IMR-90 (cell line): ENCODE measurements around the gene PLEKHG5. TPM values are rescaled to one million over a fixed set of nuclear protein-coding genes. Genes with fewer than 3 reads are reported as not detected.

Experiments used
- ATAC-seq: fragments of 200-7000 bp; cut with Tn5 transposase; 2 replicates; pipeline ENCODE4 v1.9.1; 2020; ENCODE audit warnings: low read depth, mild to moderate bottlenecking, moderate library complexity
- BruUV-seq: library from RNA; stranded (reverse); fragments of 400-500 nt; replicated peaks from 2 replicates; lab custom pipeline; 2021; lab: Mats Ljungman, UMichigan
- CTCF ChIA-PET: fragments of 300-600 bp; formaldehyde crosslinking; extraction: SDS; loops from one replicate; lab custom pipeline; 2021; ENCODE audit warnings: antibody characterized with exemption; lab: Yijun Ruan, JAX
- POLR2A ChIA-PET: fragments of 300-600 bp; sonication (Branson Sonifier 250); formaldehyde crosslinking; loops from one replicate; lab custom pipeline; 2022; ENCODE audit warnings: antibody characterized with exemption; ENCODE audit not compliant: unreplicated experiment; lab: Charles Lee
- DNase-seq: peaks from one replicate; pipeline ENCODE4 v3.0.0; 2013
- H2AFZ ChIP-seq: replicated peaks from 2 replicates; pipeline ENCODE3; 2013; ENCODE audit warnings: low read length, mild to moderate bottlenecking; ENCODE audit not compliant: poor library complexity
- H2AK5ac ChIP-seq: 2 replicates; pipeline ENCODE4 v1.6.1; 2013; ENCODE audit warnings: low read depth, low read length, inconsistent platforms
- H2AK9ac ChIP-seq: replicated peaks from 2 replicates; pipeline ENCODE3; 2013; ENCODE audit warnings: mild to moderate bottlenecking, low read depth, low read length, moderate library complexity; ENCODE audit not compliant: poor library complexity
- H2BK120ac ChIP-seq: 2 replicates; pipeline ENCODE4 v1.6.1; 2013; ENCODE audit warnings: low read depth, low read length, inconsistent platforms
- H2BK15ac ChIP-seq: 3 replicates; pipeline ENCODE4 v1.6.1; 2013; ENCODE audit warnings: low read depth, low read length, inconsistent platforms
- H2BK20ac ChIP-seq: 2 replicates; pipeline ENCODE4 v1.6.1; 2013; ENCODE audit warnings: low read depth, mild to moderate bottlenecking, inconsistent platforms, low read length, moderate library complexity
- H2BK5ac ChIP-seq: 2 replicates; pipeline ENCODE4 v1.6.1; 2013; ENCODE audit warnings: mild to moderate bottlenecking, low read depth, low read length, inconsistent platforms; ENCODE audit not compliant: poor library complexity, severe bottlenecking
- H3K14ac ChIP-seq: replicated peaks from 2 replicates; pipeline ENCODE4 v1.6.1; 2013; ENCODE audit warnings: low read depth, low read length, inconsistent platforms
- H3K18ac ChIP-seq: 2 replicates; pipeline ENCODE4 v1.6.1; 2013; ENCODE audit warnings: low read depth, low read length, control low read depth
- H3K23ac ChIP-seq: 2 replicates; pipeline ENCODE4 v1.6.1; 2013; ENCODE audit warnings: low read depth, low read length, inconsistent platforms
- H3K27ac ChIP-seq: 2 replicates; pipeline ENCODE4 v1.5.1; 2013; ENCODE audit warnings: mild to moderate bottlenecking, control low read depth, low read length; ENCODE audit not compliant: insufficient read depth
- H3K27me3 ChIP-seq: 2 replicates; pipeline ENCODE4 v1.6.1; 2013; ENCODE audit warnings: low read length; ENCODE audit not compliant: control insufficient read depth, insufficient read depth
- H3K36me3 ChIP-seq: 2 replicates; pipeline ENCODE4 v1.6.1; 2013; ENCODE audit warnings: low read length, mixed read lengths; ENCODE audit not compliant: control insufficient read depth, insufficient read depth
- H3K4ac ChIP-seq: 2 replicates; pipeline ENCODE4 v1.6.1; 2013; ENCODE audit warnings: low read depth, low read length, inconsistent platforms
- H3K4me1 ChIP-seq: 2 replicates; pipeline ENCODE4 v1.6.1; 2013; ENCODE audit warnings: low read length, mixed read lengths; ENCODE audit not compliant: control insufficient read depth, insufficient read depth
- H3K4me2 ChIP-seq: 2 replicates; pipeline ENCODE4 v1.6.1; 2013; ENCODE audit warnings: low read depth, mild to moderate bottlenecking, control low read depth, low read length, moderate library complexity
- H3K4me3 ChIP-seq: 2 replicates; pipeline ENCODE4 v1.5.1; 2013; ENCODE audit warnings: low read depth, mild to moderate bottlenecking, control low read depth, low read length, moderate library complexity; ENCODE audit not compliant: insufficient read depth
- H3K56ac ChIP-seq: 2 replicates; pipeline ENCODE4 v1.6.1; 2013; ENCODE audit warnings: low read length, inconsistent platforms; ENCODE audit not compliant: insufficient read depth; ENCODE audit errors: extremely low read depth
- H3K79me1 ChIP-seq, 2 experiments: 2 replicates each; pipeline ENCODE4 v1.6.1; 2013; ENCODE audit warnings: low read length in 2 of 2, inconsistent platforms in 1 of 2, low read depth in 1 of 2
- H3K9ac ChIP-seq: 2 replicates; pipeline ENCODE4 v1.6.1; 2013; ENCODE audit warnings: low read depth, low read length, control low read depth
- H3K9me1 ChIP-seq: 2 replicates; pipeline ENCODE4 v1.6.1; 2013; ENCODE audit warnings: low read length, inconsistent platforms; ENCODE audit not compliant: insufficient read depth
- H3K9me3 ChIP-seq: 2 replicates; pipeline ENCODE4 v1.6.1; 2013; ENCODE audit warnings: low read length; ENCODE audit not compliant: control insufficient read depth, insufficient read depth
- H4K20me1 ChIP-seq: 2 replicates; pipeline ENCODE4 v1.6.1; 2013; ENCODE audit warnings: low read length, inconsistent platforms; ENCODE audit not compliant: insufficient read depth
- H4K5ac ChIP-seq: 2 replicates; pipeline ENCODE4 v1.6.1; 2013; ENCODE audit warnings: mild to moderate bottlenecking, low read depth, low read length, control low read depth
- H4K8ac ChIP-seq, 2 experiments: 2 replicates each; pipeline ENCODE4 v1.6.1; 2013; ENCODE audit warnings: low read depth in 2 of 2, low read length in 2 of 2, control low read depth in 1 of 2, inconsistent platforms in 1 of 2
- H4K91ac ChIP-seq: 2 replicates; pipeline ENCODE4 v1.6.1; 2013; ENCODE audit warnings: low read depth, low read length, inconsistent platforms; ENCODE audit not compliant: insufficient read depth
- BHLHE40 ChIP-seq: fragments of 150-350 bp; IDR thresholded peaks from 2 replicates; pipeline ENCODE4 v1.6.1; 2016; ENCODE audit warnings: mild to moderate bottlenecking, low read depth, low read length
- CEBPB ChIP-seq: IDR thresholded peaks from 2 replicates; pipeline ENCODE4 v1.6.1; 2012; ENCODE audit warnings: low read depth, low read length, improper control_type of control experiment
- CHD1 ChIP-seq: IDR thresholded peaks from 2 replicates; pipeline ENCODE4 v1.6.1; 2012; ENCODE audit warnings: low read depth, low read length, improper control_type of control experiment
- MAZ ChIP-seq: IDR thresholded peaks from 2 replicates; pipeline ENCODE4 v1.6.1; 2012; ENCODE audit warnings: low read depth, mild to moderate bottlenecking, low read length, improper control_type of control experiment, moderate library complexity, borderline replicate concordance
- MXI1 ChIP-seq: IDR thresholded peaks from 2 replicates; pipeline ENCODE4 v1.6.1; 2012; ENCODE audit warnings: low read depth, mild to moderate bottlenecking, low read length, moderate library complexity, borderline replicate concordance
- NFE2L2 ChIP-seq: fragments of 150-350 bp; IDR thresholded peaks from 2 replicates; pipeline ENCODE4 v1.6.1; 2016; ENCODE audit warnings: low read depth, mild to moderate bottlenecking, low read length
- POLR2A ChIP-seq: IDR thresholded peaks from 2 replicates; pipeline ENCODE4 v1.6.1; 2012; ENCODE audit warnings: mild to moderate bottlenecking, low read depth, low read length
- RAD21 ChIP-seq: IDR thresholded peaks from 2 replicates; pipeline ENCODE4 v1.6.1; 2012; ENCODE audit warnings: low read length, improper control_type of control experiment
- RCOR1 ChIP-seq: IDR thresholded peaks from 2 replicates; pipeline ENCODE4 v1.6.1; 2012; ENCODE audit warnings: mild to moderate bottlenecking, low read length, improper control_type of control experiment; ENCODE audit not compliant: insufficient replicate concordance
- RFX5 ChIP-seq: IDR thresholded peaks from 2 replicates; pipeline ENCODE4 v1.8.0; 2012; ENCODE audit warnings: low read depth, mild to moderate bottlenecking, low read length, moderate library complexity
- USF2 ChIP-seq: fragments of 150-350 bp; IDR thresholded peaks from 2 replicates; pipeline ENCODE4 v1.6.1; 2017; ENCODE audit warnings: mild to moderate bottlenecking, antibody characterized with exemption, low read length, low read depth
- WGBS, 2 experiments: methylation state at CpG; one replicate each; pipeline versions ENCODE4 v1.1.5 to v1.1.7; 2013; ENCODE audit warnings: missing lambda C conversion rate in 2 of 2; ENCODE audit not compliant: insufficient read length in 1 of 2; ENCODE audit errors: extremely low coverage in 2 of 2; 5-methylcytosine and 5-hydroxymethylcytosine counted together
- dilution Hi-C: fragments of 300-500 bp; cut with HindIII; formaldehyde crosslinking; loops from one replicate; pipeline ENCODE4 v1.14.3; 2018; ENCODE audit warnings: low sequenced_read_pairs; ENCODE audit not compliant: unreplicated experiment
- in situ Hi-C: fragments of 300-500 bp; cut with MboI; formaldehyde crosslinking; loops from 3 replicates; pipeline ENCODE4 v1.14.3; 2019; ENCODE audit warnings: low sequenced_read_pairs, inconsistent platforms, mixed read lengths
- intact Hi-C: fragments of 100-400 bp; cut with micrococcal nuclease; formaldehyde crosslinking; loops from 2 replicates; pipeline ENCODE4 v1.10.0; 2022
- polyA plus RNA-seq, 3 experiments: library from polyadenylated mRNA; depleted of rRNA; stranded (reverse); fragments of >200 nt; gene quantifications; 2 replicates each; pipeline ENCODE4 v1.2.3, GENCODE V29; 2012; ENCODE audit warnings: low replicate concordance in 1 of 3
- total RNA-seq: library from RNA; depleted of rRNA; stranded (reverse); fragments of >200 nt; gene quantifications from 2 replicates; pipeline ENCODE4 v1.2.3, GENCODE V29; 2012
- TF ChIP-seq, protein P1 (sequence below): fragments of 150-350 bp; IDR thresholded peaks from 2 replicates; pipeline ENCODE4 v1.6.1; 2016; ENCODE audit warnings: low read depth, mild to moderate bottlenecking, low read length, moderate library complexity, borderline replicate concordance

PLEKHG5 gene
- total and polyA plus RNA-seq, 2 of the 4 experiments (the other 2 are of a cell fraction) = 4.8 to 11.6 TPM

GRCh38 chr1:6489799-6490180 is 1.7 kb downstream of the PLEKHG5 start (continued):
- no peak for TF ChIP-seq USF2

DNA sequence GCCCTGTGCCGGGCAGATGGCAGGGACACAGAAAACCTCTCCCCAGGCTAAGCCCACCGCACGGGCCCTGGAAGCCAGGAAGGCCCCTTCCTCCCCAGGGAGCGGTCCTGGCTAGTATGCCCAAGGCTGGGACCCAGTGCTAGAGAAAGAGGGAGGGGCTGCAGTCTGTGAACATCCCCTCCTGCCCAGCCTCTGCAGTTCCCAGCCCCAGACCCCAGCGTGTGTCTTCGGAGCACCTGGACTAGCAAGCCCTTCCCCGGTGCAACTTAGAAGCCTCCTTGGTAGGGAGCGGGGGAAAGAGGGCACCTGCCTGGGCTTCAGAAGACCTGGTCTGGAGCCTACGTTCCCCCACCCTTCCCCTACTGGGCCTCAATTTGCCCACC is 2.1 kb downstream of the PLEKHG5 start:
- Histone ChIP-seq H3K4me3 (no peak overlapping the region), H3K4me2 (no peak overlapping the region), H2AFZ (peak overlapping the region; percentile 95), H4K5ac (no peak overlapping the region), H2BK5ac (no peak overlapping the region), H3K36me3 (no peaks in the 10 kb centered on the region), H3K79me1 (peaks cover 0 to 16% of the 10 kb centered on the region in 2 experiments; a peak in 1 of 4 replicates), H3K23ac (no peak overlapping the region), H4K20me1 (peaks cover 6% of the 10 kb centered on the region; the same call in 1 of the 2 replicates), H3K18ac (no peak overlapping the region), H3K27ac (no peak overlapping the region), H3K9ac (no peak overlapping the region), H4K8ac (no peak overlapping the region), H3K9me3 (no peaks in the 10 kb centered on the region), H3K56ac (no peak overlapping the region), H3K27me3 (no peaks in the 10 kb centered on the region), H3K4ac (no peak overlapping the region), H3K14ac (no peak overlapping the region), H2BK15ac (no peak overlapping the region), H2BK20ac (no peak overlapping the region), H3K9me1 (0 out of 2 replicates have a peak, but pooled peaks cover 2% of the 10 kb centered on the region), H4K91ac (no peak overlapping the region), H2AK9ac (peak overlapping the region; percentile 99), H2AK5ac (0 out of 2 replicates have a peak overlapping the region, but pooled peaks have one; percentile 24), H3K4me1 (peaks cover 12% of the 10 kb centered on the region), H2BK120ac (no peak overlapping the region)
- POLR2A ChIA-PET = no interaction called here
- CTCF ChIA-PET = interaction anchor here (1.4 kb wide), 1 partner anchor 11 kb away, joined by 3 read pairs; no protein-coding TSS in a partner anchor
- ATAC-seq (no peak), DNase-seq (no peak)
- in situ Hi-C loops = no loop called here
- intact Hi-C loops = loop anchor here (5.0 kb wide), 1 partner anchor 728 kb away; no protein-coding TSS in a partner anchor
- no TSS peak for BruUV-seq
- 90% methylated on average over 2 of the region's 9 CpGs; no CpG with 5 or more reads in 1 of the 2 experiments for WGBS, 2 experiments
- dilution Hi-C loops = no loop called here
- no peak for TF ChIP-seq POLR2A
- TF ChIP-seq RFX5 = no peak
- no peak for TF ChIP-seq RAD21
- TF ChIP-seq CEBPB = no peak
- TF ChIP-seq, protein P1, sequence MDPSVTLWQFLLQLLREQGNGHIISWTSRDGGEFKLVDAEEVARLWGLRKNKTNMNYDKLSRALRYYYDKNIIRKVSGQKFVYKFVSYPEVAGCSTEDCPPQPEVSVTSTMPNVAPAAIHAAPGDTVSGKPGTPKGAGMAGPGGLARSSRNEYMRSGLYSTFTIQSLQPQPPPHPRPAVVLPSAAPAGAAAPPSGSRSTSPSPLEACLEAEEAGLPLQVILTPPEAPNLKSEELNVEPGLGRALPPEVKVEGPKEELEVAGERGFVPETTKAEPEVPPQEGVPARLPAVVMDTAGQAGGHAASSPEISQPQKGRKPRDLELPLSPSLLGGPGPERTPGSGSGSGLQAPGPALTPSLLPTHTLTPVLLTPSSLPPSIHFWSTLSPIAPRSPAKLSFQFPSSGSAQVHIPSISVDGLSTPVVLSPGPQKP = no peak
- no peak for TF ChIP-seq NFE2L2
- no peak for TF ChIP-seq CHD1
- TF ChIP-seq USF2 = no peak
- TF ChIP-seq RCOR1 = no peak
- TF ChIP-seq MAZ = no peak
- TF ChIP-seq BHLHE40 = no peak
- TF ChIP-seq MXI1 = no peak
